NCI-H1092 treated with DMSO at 0.1 percent for 48 hours (cell line): ENCODE measurements around the gene DUSP28.
A peak's percentile ranks its signal among the peaks of the same experiment; 100 is the strongest.
"Not testable (repeated sequence)": the region's sequence is repeated elsewhere in the genome, so short reads cannot be mapped to it uniquely, and the experiment has no call there.

ENCODE experiments used
- DNase-seq: peaks from one replicate; lab custom pipeline; 2025; lab: John Stamatoyannopoulos, UW

Gene DUSP28, protein sequence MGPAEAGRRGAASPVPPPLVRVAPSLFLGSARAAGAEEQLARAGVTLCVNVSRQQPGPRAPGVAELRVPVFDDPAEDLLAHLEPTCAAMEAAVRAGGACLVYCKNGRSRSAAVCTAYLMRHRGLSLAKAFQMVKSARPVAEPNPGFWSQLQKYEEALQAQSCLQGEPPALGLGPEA

DNA sequence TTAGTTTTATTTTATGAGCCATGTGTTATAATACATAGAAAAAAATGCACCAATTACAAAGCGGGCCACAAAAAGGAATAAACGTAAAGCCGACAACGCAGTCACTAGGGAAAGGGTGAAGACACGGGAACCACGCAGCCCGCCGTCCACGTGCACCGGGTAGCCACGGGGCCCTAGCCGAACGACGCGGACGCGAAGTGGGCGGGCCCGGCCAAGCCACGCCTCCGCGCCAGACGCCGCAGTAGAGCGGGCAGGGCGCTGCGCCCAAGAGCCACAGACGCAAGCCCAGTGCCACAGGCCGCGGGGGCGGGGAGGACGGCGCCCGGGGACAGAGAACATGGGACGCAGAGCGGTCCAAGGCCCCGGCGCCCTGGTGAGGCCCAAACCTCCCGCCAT, at the start of gene DUSP28:
TSS of gene DUSP28 (plus strand) at position 274 of the 396 bp plus-strand sequence. CDS start 328 bp downstream, outside the sequence.
- peak; percentile 66 for DNase-seq

DNA sequence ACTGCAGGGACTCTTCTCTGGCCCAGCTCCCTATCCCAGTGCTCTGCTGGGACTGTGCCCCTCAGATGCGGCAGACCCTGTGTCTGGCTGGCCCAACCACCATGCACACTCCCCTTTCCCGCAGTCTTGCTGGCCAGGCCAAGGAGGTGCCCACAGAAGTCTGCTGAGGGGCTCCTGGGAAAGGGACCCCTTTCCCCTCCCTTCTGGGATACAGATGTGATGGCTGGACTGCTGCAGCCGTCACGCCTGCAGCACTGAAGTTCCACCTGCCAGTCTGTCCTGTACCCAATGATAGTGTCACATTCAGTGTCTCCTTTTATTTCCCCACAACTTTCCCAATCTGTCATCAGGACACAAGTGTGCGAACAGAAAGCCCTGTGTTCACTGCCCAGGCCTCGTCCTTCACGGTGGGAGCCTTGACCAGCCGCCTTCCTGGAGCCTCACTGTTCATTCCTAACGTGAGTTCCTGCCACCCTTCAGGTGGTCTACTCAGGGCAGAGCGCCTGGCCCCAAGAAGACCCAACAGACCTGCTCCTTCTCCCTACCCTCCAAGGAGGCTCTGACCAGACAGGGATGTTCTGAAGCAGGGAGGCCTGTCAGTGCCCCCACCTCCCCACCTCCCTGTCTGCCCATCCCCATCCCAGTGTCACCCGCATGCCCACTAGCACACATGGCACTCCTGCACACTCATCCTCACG, 49.5 kb upstream of the DUSP28 start:
- no peak for DNase-seq

DNA sequence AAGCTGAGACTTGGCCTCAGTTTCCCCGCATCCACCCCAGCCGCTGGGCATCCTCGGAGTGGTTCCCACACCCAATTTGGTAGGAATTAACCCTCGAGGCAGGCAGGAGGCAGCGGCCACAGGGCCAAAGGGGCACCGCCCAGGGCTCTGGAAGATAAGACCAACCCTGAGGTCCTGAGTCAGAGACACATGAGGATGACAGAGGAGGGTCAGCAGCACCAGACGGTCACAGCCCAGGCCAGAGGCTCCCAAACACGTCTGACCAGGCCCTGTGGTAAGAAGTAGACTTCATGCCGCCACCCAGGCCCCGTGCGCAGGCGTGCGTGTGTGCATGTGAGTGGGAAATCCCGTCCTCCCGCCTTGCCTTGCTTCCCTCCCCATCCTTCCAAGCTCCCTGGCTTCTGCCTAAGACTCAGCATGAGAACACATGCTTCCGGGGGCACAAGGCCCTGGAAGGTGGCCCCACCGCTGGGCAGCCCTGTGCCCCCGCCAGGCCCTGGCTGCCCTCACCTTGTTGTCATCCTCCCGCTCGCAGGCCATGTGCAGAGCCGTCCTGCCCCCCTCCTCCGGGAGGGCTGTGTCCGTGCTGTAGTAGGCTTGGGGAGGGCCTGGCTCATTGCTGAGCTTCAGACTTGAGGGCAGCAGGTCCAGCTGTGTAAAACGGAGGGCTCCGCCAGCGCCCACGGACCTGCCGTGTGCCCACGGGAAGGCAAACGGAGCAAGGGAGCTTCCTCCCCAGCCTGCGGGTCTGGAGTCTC, 48.6 kb upstream of the DUSP28 start:
- DNase-seq = no peak

DNA sequence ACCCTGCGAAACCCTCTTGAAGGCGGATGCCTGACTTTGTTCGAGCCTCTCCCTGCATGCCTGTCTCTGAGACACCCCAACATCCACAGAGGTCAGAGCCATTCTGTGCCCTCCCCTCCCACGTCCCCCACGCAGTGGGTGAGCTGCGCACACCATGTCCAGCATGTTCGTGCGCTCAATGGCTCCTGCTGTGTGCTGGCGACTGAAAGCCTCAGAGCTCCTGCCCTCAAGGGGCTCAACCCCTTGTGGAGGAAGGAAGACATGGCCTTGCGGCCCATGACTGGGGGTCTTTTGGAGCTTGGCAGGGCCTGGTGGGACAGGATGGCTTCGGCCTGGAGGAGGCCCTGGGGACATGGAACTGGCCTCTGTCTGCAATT, 48.1 kb upstream of the DUSP28 start:
- DNase-seq = no peak

DNA sequence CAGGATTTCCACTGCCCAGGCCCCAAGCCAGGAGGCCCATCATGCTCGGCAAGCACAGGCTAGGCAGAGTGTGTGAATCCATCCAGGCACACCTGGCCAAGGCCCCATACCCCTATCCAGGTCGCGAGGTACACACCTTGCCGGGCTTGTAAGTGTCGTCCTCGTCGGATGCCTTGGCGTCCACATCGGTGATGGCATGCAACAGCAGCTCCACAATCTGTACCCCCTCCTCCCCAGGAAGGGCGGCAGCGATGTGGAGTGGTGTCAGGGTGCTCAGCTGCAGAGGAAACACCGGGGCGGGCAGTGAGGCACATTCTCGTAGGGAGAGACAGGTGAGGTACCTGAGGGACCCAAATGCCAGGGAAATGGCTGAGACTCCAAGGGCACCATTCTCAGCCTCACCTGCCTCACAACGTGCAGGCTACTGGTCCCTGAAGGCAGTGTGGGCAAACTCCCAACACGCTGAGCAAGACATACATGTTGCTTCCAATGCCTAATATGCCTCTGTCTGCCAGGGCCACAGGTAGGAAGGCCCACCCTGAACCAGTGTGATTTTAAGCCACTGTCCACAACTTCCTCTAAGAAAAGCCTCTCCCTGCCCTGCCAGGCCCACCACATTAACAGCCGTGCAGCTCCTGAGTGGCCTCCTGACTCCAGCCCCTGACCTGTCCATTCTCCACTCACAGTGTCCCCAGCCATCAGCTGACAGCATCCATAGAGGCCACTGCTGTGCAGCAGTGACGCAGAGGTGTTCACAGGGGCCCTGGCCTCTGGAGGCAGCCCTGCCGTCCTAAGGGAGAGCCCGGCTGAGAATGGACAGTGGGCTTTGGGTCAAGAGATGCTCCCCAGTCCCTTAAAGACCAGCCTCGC, 47.3 kb upstream of the DUSP28 start:
- DNase-seq = no peak

DNA sequence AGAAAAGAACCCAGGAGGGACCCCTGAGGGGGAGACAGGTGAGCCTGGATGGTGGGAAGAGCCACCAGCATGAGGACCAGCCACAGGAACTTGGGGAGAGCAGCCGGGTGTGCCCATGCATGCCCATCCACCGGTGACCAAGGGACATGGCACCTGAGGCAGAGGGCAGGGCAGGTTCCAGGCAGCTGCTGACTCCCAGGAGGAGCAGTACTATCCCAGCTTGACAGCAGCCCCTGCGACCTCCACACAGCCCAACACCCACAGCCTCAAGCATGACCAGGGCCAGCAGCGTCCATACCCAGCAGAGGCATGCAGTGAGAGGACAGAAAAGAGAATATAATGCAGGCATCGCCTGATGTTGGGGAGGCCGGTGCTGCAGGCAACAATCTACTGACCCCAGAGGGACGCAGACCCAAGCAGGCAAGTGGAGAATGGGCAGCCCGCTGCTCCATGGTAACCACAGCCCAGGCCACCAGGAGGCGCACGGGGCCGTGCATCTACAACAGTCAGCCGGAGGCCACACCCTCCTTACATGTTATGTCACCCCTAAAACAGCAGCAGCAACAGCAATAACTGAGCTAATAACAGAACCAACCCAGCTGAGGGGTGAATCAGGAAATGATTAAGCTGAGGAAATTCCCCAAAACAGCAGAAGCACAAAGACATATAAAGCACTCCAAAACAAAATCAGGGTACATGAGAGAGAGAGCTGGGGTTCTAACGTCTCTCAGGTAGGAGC, 46.4 kb upstream of the DUSP28 start:
- DNase-seq = peak; percentile 4

DNA sequence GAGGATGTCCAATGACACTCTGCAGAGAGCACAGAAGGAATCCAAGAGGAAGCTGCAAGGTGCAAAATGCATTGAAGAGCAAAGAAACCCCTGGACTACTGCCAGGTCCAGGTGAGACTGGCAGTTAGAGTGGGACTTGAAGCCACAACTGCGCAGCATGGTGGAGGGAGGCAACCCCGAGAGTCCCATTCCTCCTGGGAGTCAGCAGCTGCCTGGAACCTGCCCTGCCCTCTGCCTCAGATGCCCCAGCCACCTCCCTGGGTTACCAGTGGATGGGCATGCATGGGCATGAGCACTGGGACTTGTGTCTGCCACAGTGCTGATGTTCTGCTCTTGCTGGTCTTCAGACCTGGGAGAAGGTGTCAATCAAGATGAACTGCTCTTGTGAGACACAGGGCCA, 45.5 kb upstream of the DUSP28 start:
- no peak for DNase-seq

DNA sequence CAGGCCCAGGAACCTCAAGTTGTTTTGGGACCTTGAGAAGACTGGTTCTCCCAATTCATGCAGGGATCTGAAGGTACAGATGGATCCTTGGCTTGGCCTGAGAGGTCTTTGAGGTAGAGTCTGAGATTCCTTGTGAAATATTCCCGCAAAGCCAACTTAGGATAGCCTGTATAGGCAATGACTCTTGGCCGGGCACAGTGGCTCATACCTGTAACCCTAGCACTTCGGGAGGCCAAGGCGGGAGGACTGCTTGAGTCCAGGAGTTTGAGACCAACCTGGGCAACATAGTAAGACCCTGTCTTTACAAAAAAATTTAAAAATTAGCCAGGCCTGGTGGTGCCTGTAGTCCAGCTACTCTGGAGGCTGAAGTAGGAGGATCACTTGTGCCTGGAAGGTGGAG, 42.8 kb upstream of the DUSP28 start:
- no peak for DNase-seq

DNA sequence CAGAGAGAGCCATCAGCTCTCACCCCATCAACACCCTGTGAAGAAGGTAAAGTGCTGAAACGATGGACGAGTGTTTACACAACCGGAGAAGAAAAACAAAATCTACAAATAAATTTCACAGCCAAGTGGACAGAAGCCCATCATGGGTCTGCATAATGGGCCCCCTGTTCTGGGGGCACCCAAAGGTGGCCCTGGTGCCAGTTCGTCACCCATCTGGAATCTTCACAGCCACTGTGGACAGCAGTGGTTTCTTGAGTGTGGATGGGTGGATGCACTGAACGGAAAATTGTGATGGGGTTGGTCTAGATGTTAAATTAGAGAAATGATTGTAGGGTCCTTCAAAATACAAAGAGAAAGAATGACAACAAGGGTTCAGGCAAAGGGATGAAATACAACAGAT, 41.2 kb upstream of the DUSP28 start:
- no peak for DNase-seq

DNA sequence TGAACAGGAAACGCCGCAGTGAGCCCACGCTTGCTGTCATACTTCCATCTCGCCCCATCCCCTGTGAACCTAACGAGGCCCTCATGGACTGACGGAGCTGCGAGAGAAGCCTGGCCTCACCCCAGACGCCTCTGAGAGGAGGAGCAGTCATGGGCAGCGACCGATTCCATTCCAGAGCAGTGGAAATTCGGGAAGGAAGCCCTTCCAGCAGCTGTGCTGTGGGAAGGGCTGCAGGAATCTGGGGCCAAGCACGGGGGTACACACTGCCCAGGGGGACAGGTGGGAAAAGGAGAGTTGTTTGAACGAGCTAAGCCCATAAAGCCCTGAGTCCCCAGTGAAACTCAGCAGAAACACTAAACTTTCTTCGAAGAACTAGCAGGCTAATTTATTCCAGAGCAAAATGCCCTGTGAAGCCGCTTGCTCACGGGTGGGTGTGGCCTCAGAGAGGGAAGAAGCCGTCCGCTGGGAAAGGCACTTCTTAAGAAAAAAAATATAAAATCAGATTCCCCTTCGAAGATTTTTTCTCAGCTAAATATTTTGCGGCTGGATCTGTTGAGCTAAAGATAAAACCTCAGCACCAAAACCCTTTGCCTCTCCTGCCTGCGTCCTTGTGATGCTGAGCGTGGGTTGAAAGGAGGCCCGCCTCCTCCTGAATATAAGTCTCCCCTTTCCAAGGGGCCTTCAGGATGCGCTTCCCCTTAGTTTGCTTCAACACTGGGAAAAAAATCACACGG, 40.6 kb upstream of the DUSP28 start:
- DNase-seq = no peak

DNA sequence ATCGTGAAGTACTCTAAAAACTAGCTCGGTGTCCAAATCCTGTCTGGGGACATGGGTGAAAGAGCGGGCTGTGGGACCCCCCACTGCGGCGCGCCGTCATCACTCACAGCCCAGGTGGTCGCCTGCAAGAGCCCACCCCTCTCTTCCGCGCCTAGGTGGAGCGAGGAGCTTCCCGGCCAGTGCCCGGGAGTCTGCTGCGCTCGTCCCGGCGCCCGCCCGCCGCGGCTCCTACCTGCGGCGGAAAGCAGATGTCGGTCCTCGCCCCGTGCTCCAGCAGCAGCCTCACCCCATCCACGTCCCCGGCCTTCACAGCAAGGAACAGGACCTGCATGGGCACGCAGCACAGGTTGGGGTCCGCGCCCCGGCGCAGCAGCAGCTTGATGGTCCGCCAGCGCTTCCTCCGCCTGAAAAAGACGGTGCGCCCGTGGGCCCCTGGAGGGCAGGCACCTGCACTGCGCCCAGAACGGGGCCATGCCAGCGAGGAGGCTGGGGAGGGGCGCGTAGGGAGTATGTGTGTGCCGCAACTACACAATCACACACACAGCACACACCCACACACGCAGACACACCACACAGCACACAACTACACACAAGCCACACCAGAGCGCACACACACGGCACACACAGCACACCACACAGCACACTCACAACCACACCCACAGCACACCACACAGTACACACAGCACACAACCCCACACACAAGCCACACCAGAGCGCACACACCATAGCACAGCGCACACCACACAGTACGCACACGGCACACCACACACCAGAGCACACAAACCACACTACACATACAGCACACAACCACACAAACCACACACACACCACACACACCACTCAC, 39.8 kb upstream of the DUSP28 start:
- DNase-seq = no peak

DNA sequence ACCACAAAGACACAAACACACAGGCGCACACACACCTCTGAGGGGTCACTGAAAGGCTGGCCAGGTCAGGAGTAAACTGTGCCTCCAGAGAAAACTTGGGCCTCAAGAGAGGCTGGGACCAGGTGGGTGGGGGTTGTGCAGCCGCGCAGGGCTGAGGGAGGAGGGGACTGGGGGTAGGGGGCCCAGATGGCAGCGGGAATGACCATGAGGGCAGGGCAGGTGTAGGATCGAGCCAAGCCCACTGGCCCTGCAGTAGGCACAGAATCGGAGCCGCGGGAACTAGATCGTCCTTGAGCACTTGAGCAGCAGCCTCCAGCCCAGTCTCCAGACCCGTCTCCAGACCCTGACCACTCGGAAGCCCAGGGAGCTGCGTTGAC, 39.2 kb upstream of the DUSP28 start:
- no peak for DNase-seq

DNA sequence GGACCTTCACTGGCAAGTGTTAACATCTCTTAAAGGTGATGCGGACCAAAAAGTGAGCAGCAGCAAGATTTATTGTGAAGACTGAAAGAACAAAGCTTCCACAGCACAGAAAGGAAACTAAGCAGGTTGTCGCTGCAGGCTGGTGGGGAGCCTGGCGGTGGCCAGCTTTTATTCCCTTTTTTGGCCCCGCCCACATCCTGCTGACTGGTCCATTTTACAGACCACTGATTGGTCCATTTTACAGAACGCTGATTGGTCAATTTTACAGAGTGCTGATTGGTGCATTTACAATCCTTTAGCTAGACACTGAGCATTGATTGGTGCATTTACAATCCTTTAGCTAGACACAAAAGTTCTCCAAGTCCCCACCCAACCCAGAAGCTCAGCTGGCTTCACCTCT, 38.3 kb upstream of the DUSP28 start:
- not testable (repeated sequence) for DNase-seq

DNA sequence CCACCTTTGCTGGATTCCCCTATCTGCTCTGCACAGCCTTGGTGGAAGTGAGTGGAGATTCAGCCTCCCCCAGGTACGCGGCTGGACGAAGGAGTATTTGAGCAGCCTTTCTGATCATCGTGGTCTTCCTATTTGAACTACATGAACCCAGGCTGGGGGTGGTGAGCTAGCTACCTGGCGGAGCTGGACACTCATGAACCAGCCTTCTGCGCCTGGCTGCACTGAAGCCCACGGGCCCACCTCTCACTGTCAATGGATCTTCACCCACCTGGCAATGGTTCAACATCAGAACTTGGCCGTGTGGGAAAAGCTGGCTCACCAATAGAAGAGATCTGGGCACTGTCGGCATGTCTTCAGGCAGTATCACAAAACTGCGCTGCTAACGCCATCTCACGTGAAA, 37.8 kb upstream of the DUSP28 start:
- DNase-seq = no peak

DNA sequence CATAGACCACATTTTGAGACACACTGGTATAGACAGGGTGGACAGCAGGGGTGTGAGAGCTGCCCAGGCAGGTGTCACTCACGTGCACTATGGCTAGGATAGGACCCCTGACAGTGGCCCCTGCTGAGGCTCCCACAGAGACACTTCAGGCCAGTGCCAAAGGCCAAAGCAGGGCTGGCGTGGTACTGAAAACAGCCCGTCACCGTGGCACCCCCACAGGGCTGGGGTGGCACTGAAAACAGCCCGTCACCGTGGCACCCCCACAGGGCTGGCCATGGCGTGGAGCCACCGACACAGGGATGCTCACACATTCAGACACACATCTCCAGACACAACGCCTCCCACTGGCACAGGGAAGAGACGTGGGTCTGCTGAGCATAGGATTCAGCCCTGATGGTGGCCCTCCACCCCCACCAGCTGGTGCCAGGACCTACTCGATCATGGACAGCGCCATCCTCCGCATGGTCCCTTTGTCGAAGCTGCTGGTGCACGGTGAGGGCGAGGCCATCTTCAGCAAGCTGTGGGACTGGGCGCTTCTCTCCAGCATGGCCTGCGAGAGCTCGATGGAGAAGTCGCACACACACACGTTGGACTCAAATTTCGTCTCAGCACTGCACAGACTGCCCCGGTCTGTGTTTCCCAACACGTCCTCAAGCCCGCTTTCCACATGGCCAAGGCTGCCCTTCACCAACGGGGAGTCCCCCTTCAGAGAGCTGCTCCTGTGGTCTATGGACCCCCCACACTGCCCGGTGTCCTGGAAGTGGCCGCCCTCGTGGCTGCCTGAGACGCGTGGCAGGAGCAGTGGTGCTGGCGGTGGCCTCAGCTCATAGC, 36.5 kb upstream of the DUSP28 start:
- no peak for DNase-seq

DNA sequence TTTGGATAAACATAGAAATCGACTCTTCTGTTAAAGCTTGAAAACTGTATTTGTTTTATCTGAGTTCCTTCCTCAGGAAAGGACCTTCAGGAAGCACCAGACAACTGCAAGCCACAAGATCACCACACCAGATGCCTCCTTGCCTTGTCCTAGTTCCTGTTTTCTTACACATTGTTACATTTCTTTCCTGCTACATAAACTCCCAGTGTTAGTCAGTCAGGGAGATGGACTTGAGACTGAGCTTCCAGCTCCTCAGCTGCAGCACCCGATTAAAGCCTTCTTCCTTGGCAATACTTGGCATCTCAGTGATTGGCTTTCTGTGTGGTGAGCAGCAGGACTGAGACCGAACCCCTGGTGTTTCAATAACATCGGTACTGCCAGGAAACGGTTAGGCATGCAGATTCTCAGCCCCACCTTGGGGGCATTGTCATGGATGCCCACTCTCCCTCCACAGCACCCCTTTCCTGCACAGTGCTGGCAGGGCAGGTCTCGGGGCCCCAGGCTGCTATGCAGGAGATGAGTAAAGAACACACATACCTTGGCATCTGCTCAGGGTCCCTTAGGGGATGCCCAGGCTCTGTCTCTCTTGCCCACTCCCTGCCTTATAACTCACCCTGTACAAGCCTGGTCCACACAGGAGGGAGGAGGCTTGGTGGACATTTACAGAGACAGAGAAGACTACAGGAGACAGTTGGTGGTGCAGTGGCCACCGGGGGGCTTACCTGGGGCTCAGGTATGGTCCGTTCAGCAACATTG, 35.0 kb upstream of the DUSP28 start:
- DNase-seq = no peak

DNA sequence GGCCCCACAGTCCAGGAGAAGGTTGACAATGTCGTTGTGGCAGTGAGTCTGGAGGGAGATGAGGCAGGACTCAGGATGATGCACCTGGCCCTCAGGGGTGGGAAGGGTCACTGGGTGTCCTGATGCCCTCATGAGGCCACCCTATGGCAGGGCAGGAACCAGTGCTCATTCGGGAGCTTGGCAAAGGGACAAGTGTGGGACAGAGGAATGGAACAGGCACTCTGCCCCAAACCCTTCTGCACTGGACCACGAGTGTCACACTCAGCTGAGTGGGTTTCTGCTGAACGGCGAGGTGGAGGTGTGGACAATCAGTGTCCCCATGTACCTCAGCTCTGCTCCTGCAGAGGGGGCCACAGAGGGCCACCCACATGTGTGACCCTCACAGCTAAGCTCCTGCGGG, 34.4 kb upstream of the DUSP28 start:
- no peak for DNase-seq

DNA sequence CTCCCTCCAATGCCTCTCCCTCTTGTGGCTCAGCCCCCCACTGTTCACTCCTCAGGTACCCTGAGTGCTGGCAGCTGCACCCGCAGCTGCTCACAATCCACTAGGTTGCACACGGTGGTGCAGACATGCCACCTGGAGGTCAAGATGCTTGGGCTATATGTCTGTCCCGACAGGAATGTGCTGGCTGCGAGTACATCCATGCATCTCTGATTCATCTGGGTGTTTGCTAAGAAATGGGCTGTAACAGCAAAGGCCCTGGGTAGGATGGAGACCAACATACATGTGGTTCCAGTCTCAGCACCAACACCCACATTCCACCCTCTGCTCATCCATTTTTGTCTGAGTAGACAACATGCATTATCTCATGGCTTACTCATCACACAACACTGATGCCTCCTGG, 33.6 kb upstream of the DUSP28 start:
- DNase-seq = no peak
